ENCODE measurements around the gene AQP9.
"Not testable (repeated sequence)": the region's sequence is repeated elsewhere in the genome, so short reads cannot be mapped to it uniquely, and the experiment has no call there.

The AQP9 gene

GRCh38 chr15:58110999-58111717, 27.0 kb upstream of the AQP9 start:
- Mint-ChIP-seq H3K27ac (no peak overlapping the region), H3K36me3 (ENCODE audit: low read depth) (no peaks in the 10 kb centered on the region), H3K4me1 (no peaks in the 10 kb centered on the region), H3K4me3 (no peak overlapping the region), H3K27me3 (ENCODE audit: low read depth) (peaks cover 6% of the 10 kb centered on the region), H3K9me3 (peaks cover 5% of the 10 kb centered on the region)
- TF ChIP-seq CTCF (IDR thresholded peaks at IDR 0.05; ENCODE audit: unreplicated experiment in 3 of 3) = no peak

GRCh38 chr15:58111718-58112104, 26.5 kb upstream of the AQP9 start:
- no peak overlapping the region for H3K27ac Mint-ChIP-seq
- H3K9me3 Mint-ChIP-seq = peaks cover 5% of the 10 kb centered on the region
- no peak overlapping the region for H3K4me3 Mint-ChIP-seq
- H3K4me1 Mint-ChIP-seq = no peaks in the 10 kb centered on the region
- H3K36me3 Mint-ChIP-seq (ENCODE audit: low read depth) = no peaks in the 10 kb centered on the region
- peaks cover 6% of the 10 kb centered on the region for H3K27me3 Mint-ChIP-seq (ENCODE audit: low read depth)
- TF ChIP-seq CTCF (IDR thresholded peaks at IDR 0.05; ENCODE audit: unreplicated experiment in 3 of 3) = no peak

DNA sequence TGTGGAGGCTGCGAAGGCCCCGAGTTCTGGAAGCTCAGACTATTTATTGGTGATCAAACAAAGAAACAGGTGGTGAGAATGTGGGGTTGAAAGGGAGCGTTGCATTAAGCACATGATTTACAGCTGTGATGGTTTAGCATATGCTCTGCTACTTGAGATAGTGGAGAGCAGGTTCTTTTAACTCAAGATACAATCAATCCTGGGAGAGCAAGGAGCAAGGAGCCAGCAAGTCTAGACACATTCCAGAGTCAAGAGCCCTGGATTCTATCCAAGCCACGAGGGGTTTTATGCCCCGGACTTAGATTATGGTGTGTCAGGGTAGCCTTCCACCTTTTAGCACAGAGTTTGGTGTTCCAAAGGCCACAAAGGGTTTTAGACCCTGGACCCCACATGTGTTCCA, 24.8 kb upstream of the AQP9 start:
- not testable (repeated sequence) for H3K36me3 Mint-ChIP-seq (ENCODE audit: low read depth); H3K27me3 Mint-ChIP-seq (ENCODE audit: low read depth); H3K4me1 Mint-ChIP-seq; H3K9me3 Mint-ChIP-seq; H3K4me3 Mint-ChIP-seq; H3K27ac Mint-ChIP-seq

DNA sequence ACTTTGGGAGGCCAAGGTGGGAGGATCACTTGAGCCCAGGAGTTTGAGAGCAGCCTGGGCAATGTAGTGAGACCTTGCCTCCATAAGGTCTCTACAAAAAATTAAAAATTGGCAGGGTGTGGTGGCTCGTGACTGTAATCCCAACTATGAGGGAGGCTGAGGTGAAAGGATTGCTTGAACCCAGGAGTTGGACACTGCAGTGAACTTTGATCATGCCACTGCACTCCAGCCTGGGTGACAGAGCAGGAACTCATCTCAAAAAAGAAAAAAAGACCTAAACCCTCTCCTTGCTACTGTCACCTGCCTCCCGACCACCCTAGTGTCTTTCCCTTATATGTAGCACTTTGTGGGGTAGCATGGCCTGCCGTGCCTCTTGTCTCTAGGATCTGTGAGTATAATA, 23.8 kb upstream of the AQP9 start:
- no peaks in the 10 kb centered on the region for H3K36me3 Mint-ChIP-seq (ENCODE audit: low read depth)
- H3K27me3 Mint-ChIP-seq (ENCODE audit: low read depth) = peaks cover 6% of the 10 kb centered on the region
- no peaks in the 10 kb centered on the region for H3K4me1 Mint-ChIP-seq
- H3K4me3 Mint-ChIP-seq = no peak overlapping the region
- peaks cover 5% of the 10 kb centered on the region for H3K9me3 Mint-ChIP-seq
- no peak for TF ChIP-seq CTCF (IDR thresholded peaks at IDR 0.05; ENCODE audit: unreplicated experiment in 3 of 3)
- H3K27ac Mint-ChIP-seq = no peak overlapping the region

- Mint-ChIP-seq H3K27ac (no peak overlapping the region), H3K4me1 (no peaks in the 10 kb centered on the region), H3K4me3 (no peak overlapping the region), H3K36me3 (ENCODE audit: low read depth) (no peaks in the 10 kb centered on the region), H3K27me3 (ENCODE audit: low read depth) (peaks cover 6% of the 10 kb centered on the region), H3K9me3 (peaks cover 5% of the 10 kb centered on the region)
- no peak for TF ChIP-seq CTCF (IDR thresholded peaks at IDR 0.05; ENCODE audit: unreplicated experiment in 3 of 3)
These were observed 23.4 kb upstream of the AQP9 start for GRCh38 chr15:58114812-58115211.

DNA sequence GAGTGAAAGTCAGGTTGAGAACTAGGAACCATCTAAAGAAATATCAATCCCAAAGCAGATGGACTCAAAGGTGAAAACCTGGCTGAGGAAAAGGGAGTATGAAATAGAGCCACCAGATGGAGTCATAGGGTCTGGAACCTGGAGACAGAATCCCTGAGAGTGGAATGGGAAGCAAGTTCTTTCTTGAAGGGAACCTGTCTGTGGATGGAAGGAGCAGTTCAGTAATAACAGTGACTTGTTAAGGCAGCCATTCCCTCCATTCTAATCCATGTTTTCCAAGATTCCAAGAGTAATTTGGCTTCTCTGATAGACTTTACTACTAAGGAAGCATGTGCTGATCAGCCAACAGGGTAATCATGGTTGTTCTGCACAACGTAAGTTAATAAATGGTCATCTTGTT, 22.5 kb upstream of the AQP9 start:
- H3K36me3 Mint-ChIP-seq (ENCODE audit: low read depth) = no peaks in the 10 kb centered on the region
- H3K27me3 Mint-ChIP-seq (ENCODE audit: low read depth) = peaks cover 6% of the 10 kb centered on the region
- TF ChIP-seq CTCF (IDR thresholded peaks at IDR 0.05; ENCODE audit: unreplicated experiment in 3 of 3) = peak in 1 of 3 experiments; percentile 24
- H3K27ac Mint-ChIP-seq = no peak overlapping the region
- H3K9me3 Mint-ChIP-seq = peaks cover 5% of the 10 kb centered on the region
- H3K4me3 Mint-ChIP-seq = no peak overlapping the region
- no peaks in the 10 kb centered on the region for H3K4me1 Mint-ChIP-seq

Measured in nephron (organoid).